OCI-LY1 (cell line): ENCODE measurements around the gene SHC4.

Source experiments
- H2AFZ ChIP-seq: fragments of 200-600 bp; sonication (generic), shearing (Covaris generic); 2 replicates; pipeline ENCODE4 v1.6.0; 2014; ENCODE audit warnings: antibody characterized with exemption, mild to moderate bottlenecking, low read length
- H3F3A ChIP-seq: fragments of 200-600 bp; sonication (generic), shearing (Covaris generic); 2 replicates; pipeline ENCODE4 v1.6.0; 2014; ENCODE audit warnings: mild to moderate bottlenecking, antibody characterized with exemption, low read length, moderate library complexity; ENCODE audit not compliant: insufficient read depth
- H3K27ac ChIP-seq: fragments of 200-600 bp; sonication (generic); 2 replicates; pipeline ENCODE4 v1.5.1; 2014; ENCODE audit warnings: low read length, mixed run types, mild to moderate bottlenecking, low read depth; ENCODE audit not compliant: poor library complexity, severe bottlenecking
- H3K27me3 ChIP-seq: fragments of 200-600 bp; sonication (generic); 2 replicates; pipeline ENCODE4 v1.6.0; 2014; ENCODE audit warnings: antibody characterized with exemption, mild to moderate bottlenecking, low read length, moderate library complexity; ENCODE audit not compliant: insufficient read depth
- H3K36me3 ChIP-seq: fragments of 200-600 bp; sonication (generic); 2 replicates; pipeline ENCODE4 v1.6.1; 2014; ENCODE audit warnings: mild to moderate bottlenecking, antibody characterized with exemption, low read length, moderate library complexity, mixed read lengths; ENCODE audit not compliant: insufficient read depth
- H3K4me1 ChIP-seq: fragments of 200-600 bp; sonication (generic); 2 replicates; pipeline ENCODE4 v1.5.1; 2014; ENCODE audit warnings: mild to moderate bottlenecking, low read length, moderate library complexity; ENCODE audit not compliant: insufficient read depth, severe bottlenecking
- H3K4me2 ChIP-seq: fragments of 200-600 bp; sonication (generic), shearing (Covaris generic); 2 replicates; pipeline ENCODE4 v1.6.1; 2014; ENCODE audit warnings: low read length
- H3K4me3 ChIP-seq: fragments of 200-600 bp; sonication (generic); 2 replicates; pipeline ENCODE4 v1.5.1; 2014; ENCODE audit warnings: low read length, low read depth, mild to moderate bottlenecking, mixed read lengths; ENCODE audit not compliant: poor library complexity, severe bottlenecking
- H3K79me2 ChIP-seq: fragments of 200-600 bp; shearing (Covaris generic); 2 replicates; pipeline ENCODE4 v1.6.1; 2016; ENCODE audit warnings: mixed run types, low read length, mixed read lengths; ENCODE audit not compliant: insufficient read depth
- H3K9ac ChIP-seq: fragments of 200-600 bp; sonication (generic), shearing (Covaris generic); 2 replicates; pipeline ENCODE4 v1.6.1; 2014; ENCODE audit warnings: mild to moderate bottlenecking, low read length, mixed read lengths
- H3K9me2 ChIP-seq: fragments of 200-600 bp; sonication (generic), shearing (Covaris generic); 2 replicates; pipeline ENCODE4 v1.6.1; 2014; ENCODE audit warnings: low read depth, mild to moderate bottlenecking, low read length, mixed read lengths
- H3K9me3 ChIP-seq: fragments of 200-600 bp; shearing (Covaris generic); 2 replicates; pipeline ENCODE4 v1.6.1; 2014; ENCODE audit warnings: low read length, mixed read lengths
- H4K20me1 ChIP-seq: fragments of 200-600 bp; sonication (generic), shearing (Covaris generic); 2 replicates; pipeline ENCODE4 v1.6.0; 2016; ENCODE audit warnings: mild to moderate bottlenecking, low read length; ENCODE audit not compliant: insufficient read depth
- CTCF ChIP-seq: fragments of 200-600 bp; sonication (generic), shearing (Covaris generic); IDR thresholded peaks from 2 replicates; pipeline ENCODE4 v1.5.1; 2017; ENCODE audit warnings: mild to moderate bottlenecking, antibody characterized with exemption, low read length, moderate library complexity, mixed read lengths
- EZH2 ChIP-seq: fragments of 200-600 bp; sonication (generic), shearing (Covaris generic); IDR thresholded peaks from 2 replicates; pipeline ENCODE4 v1.8.0; 2017; ENCODE audit warnings: borderline replicate concordance, mixed run types, mild to moderate bottlenecking, antibody characterized with exemption, low read length, moderate library complexity, mixed read lengths

SHC4 gene

GRCh38 chr15:48859426-48859825 lies 104.3 kb downstream of the SHC4 start:
- no peaks in the 10 kb centered on the region for H3K4me1 ChIP-seq
- H3K9me3 ChIP-seq = no peaks in the 10 kb centered on the region
- no peak overlapping the region for H3K4me3 ChIP-seq
- H3K9me2 ChIP-seq = no peaks in the 10 kb centered on the region
- no peak overlapping the region for H2AFZ ChIP-seq
- H4K20me1 ChIP-seq = no peaks in the 10 kb centered on the region
- no peak overlapping the region for H3K9ac ChIP-seq
- no peaks in the 10 kb centered on the region for H3F3A ChIP-seq
- no peak overlapping the region for H3K27ac ChIP-seq
- no peak for TF ChIP-seq EZH2
- TF ChIP-seq CTCF = no peak
- H3K4me2 ChIP-seq = no peak overlapping the region
- no peaks in the 10 kb centered on the region for H3K36me3 ChIP-seq
- no peaks in the 10 kb centered on the region for H3K79me2 ChIP-seq
- H3K27me3 ChIP-seq = no peaks in the 10 kb centered on the region

GRCh38 chr15:48858401-48858800 lies 105.3 kb downstream of the SHC4 start:
- H3K27ac ChIP-seq = no peak overlapping the region
- H3K9ac ChIP-seq = no peak overlapping the region
- TF ChIP-seq EZH2 (no peak), CTCF (no peak)
- H3K4me1 ChIP-seq = no peaks in the 10 kb centered on the region
- H3K4me2 ChIP-seq = no peak overlapping the region
- H4K20me1 ChIP-seq = no peaks in the 10 kb centered on the region
- H3K4me3 ChIP-seq = no peak overlapping the region
- no peaks in the 10 kb centered on the region for H3K27me3 ChIP-seq
- H3F3A ChIP-seq = no peaks in the 10 kb centered on the region
- no peaks in the 10 kb centered on the region for H3K79me2 ChIP-seq
- H3K9me2 ChIP-seq = no peaks in the 10 kb centered on the region
- H2AFZ ChIP-seq = no peak overlapping the region
- H3K9me3 ChIP-seq = no peaks in the 10 kb centered on the region
- no peaks in the 10 kb centered on the region for H3K36me3 ChIP-seq

- Histone ChIP-seq H3K27ac (no peak overlapping the region), H2AFZ (no peak overlapping the region), H3K4me1 (no peaks in the 10 kb centered on the region), H3K9ac (no peak overlapping the region), H4K20me1 (no peaks in the 10 kb centered on the region), H3K4me2 (no peak overlapping the region), H3K79me2 (no peaks in the 10 kb centered on the region), H3K4me3 (no peak overlapping the region), H3K36me3 (no peaks in the 10 kb centered on the region), H3K9me2 (no peaks in the 10 kb centered on the region), H3F3A (no peaks in the 10 kb centered on the region), H3K9me3 (no peaks in the 10 kb centered on the region), H3K27me3 (no peaks in the 10 kb centered on the region)
- TF ChIP-seq CTCF = no peak
- TF ChIP-seq EZH2 = no peak
Measured at GRCh38 chr15:48856942-48857341, 106.8 kb downstream of the SHC4 start.
